GM21367 (cell line): ENCODE results near the gene PLXNA4.
"Not testable (repeated sequence)": the region's sequence is repeated elsewhere in the genome, so short reads cannot be mapped to it uniquely, and the experiment has no call there.

Experiments used
- ATAC-seq: cut with Tn5 transposase; IDR thresholded peaks from one replicate; pipeline ENCODE4 v1.9.1; 2021; ENCODE audit not compliant: unreplicated experiment

PLXNA4 gene

GRCh38 chr7:132394283-132395198 lies 181.7 kb downstream of the PLXNA4 start:
- no peak for ATAC-seq

- ATAC-seq: no peak
These were observed 182.4 kb downstream of the PLXNA4 start for GRCh38 chr7:132393789-132394261.

GRCh38 chr7:132392713-132393112 lies 183.6 kb downstream of the PLXNA4 start:
- ATAC-seq: no peak

- no peak for ATAC-seq
These were observed 185.6 kb downstream of the PLXNA4 start for GRCh38 chr7:132390705-132391104.

- not testable (repeated sequence) for ATAC-seq
These were observed 186.2 kb downstream of the PLXNA4 start for GRCh38 chr7:132390049-132390448.

GRCh38 chr7:132388688-132389087 lies 187.6 kb downstream of the PLXNA4 start:
- no peak for ATAC-seq

- ATAC-seq: no peak
These were observed 188.7 kb downstream of the PLXNA4 start for GRCh38 chr7:132387596-132387995.

- no peak for ATAC-seq
These were observed 190.0 kb downstream of the PLXNA4 start for GRCh38 chr7:132386201-132386681.

GRCh38 chr7:132383962-132384361 lies 192.3 kb downstream of the PLXNA4 start:
- ATAC-seq: no peak

- no peak for ATAC-seq
These were observed 194.4 kb downstream of the PLXNA4 start for GRCh38 chr7:132381742-132382472.

- ATAC-seq: no peak
These were observed 196.2 kb downstream of the PLXNA4 start for GRCh38 chr7:132380059-132380458.

- ATAC-seq: no peak
These were observed 197.0 kb downstream of the PLXNA4 start for GRCh38 chr7:132379292-132379691.

- ATAC-seq: no peak
These were observed 198.3 kb downstream of the PLXNA4 start for GRCh38 chr7:132377703-132378584.

GRCh38 chr7:132377015-132377414 lies 199.3 kb downstream of the PLXNA4 start:
- ATAC-seq: no peak

- no peak for ATAC-seq
These were observed 199.8 kb downstream of the PLXNA4 start for GRCh38 chr7:132376361-132377013.

GRCh38 chr7:132373879-132374278 lies 202.4 kb downstream of the PLXNA4 start:
- ATAC-seq: no peak

- ATAC-seq: no peak
These were observed 203.2 kb downstream of the PLXNA4 start for GRCh38 chr7:132373041-132373440.

- ATAC-seq: no peak
These were observed 204.3 kb downstream of the PLXNA4 start for GRCh38 chr7:132371948-132372347.

GRCh38 chr7:132368246-132368900 lies 207.9 kb downstream of the PLXNA4 start:
- no peak for ATAC-seq

GRCh38 chr7:132367795-132368194 lies 208.5 kb downstream of the PLXNA4 start:
- ATAC-seq: no peak
